Gastroesophageal sphincter (tissue), 3 donors: ENCODE results near the gene GALNT2.

Experiments
- CTCF ChIP-seq, 4 experiments: fragments of 200-600 bp in 2 of 4; fragments of 450-650 bp in 2 of 4; sonication (generic) in 1 of 4; IDR thresholded peaks; one replicate each; pipeline ENCODE4 v1.5.1; 2017 to 2019; ENCODE audit warnings: antibody characterized with exemption in 4 of 4, mild to moderate bottlenecking in 2 of 4, moderate library complexity in 2 of 4
- POLR2A ChIP-seq, 2 donors: fragments of 450-650 bp; IDR thresholded peaks; one replicate each; pipeline ENCODE4 v1.6.1; 2017; ENCODE audit warnings: antibody characterized with exemption in 2 of 2, mild to moderate bottlenecking in 2 of 2, moderate library complexity in 1 of 2
- POLR2AphosphoS5 ChIP-seq: sonication (generic); formaldehyde crosslinking; IDR thresholded peaks from one replicate; pipeline ENCODE4 v1.6.1; 2017; ENCODE audit warnings: antibody characterized with exemption

- TF ChIP-seq CTCF (IDR thresholded peaks at IDR 0.05) (no peak), POLR2A (IDR thresholded peaks at IDR 0.05) (no peak), POLR2AphosphoS5 (no peak)
These were observed 212.0 kb downstream of the GALNT2 start for GRCh38 chr1:230278871-230279582.
